ENCODE results near the gene ZBTB38. TPM values are rescaled to one million over a fixed set of nuclear protein-coding genes. Genes with fewer than 3 reads are reported as not detected.
A peak's percentile ranks its signal among the peaks of the same experiment; 100 is the strongest.

ZBTB38 gene
- total RNA-seq, 1 donor = 181 TPM

GRCh38 chr3:141380987-141381386, 12.7 kb downstream of the ZBTB38 start:
- H3K79me2 ChIP-seq (ENCODE audit: insufficient read depth, low read length) = peaks cover 68% of the 10 kb centered on the region
- TF ChIP-seq CTCF (IDR thresholded peaks at IDR 0.05; ENCODE audit: extremely low read depth, low read depth, low read length) = no peak

GRCh38 chr3:141382571-141382970, 14.3 kb downstream of the ZBTB38 start:
- Histone ChIP-seq H3K4me2 (ENCODE audit: insufficient read depth, low read length) (no peak overlapping the region), H3K4me3 (ENCODE audit: insufficient read depth, low read length) (no peak overlapping the region), H3K79me2 (ENCODE audit: insufficient read depth, low read length) (peaks cover 62% of the 10 kb centered on the region), H3K4me1 (ENCODE audit: insufficient read depth, low read length) (peaks cover 23% of the 10 kb centered on the region), H3K27ac (ENCODE audit: low read depth, low read length) (peak overlapping the region; percentile 82), H3K9me3 (ENCODE audit: low read depth, low read length) (no peaks in the 10 kb centered on the region), H4K20me1 (ENCODE audit: insufficient read depth, low read length) (no peaks in the 10 kb centered on the region), H3K27me3 (ENCODE audit: insufficient read depth, low read length) (no peaks in the 10 kb centered on the region), H2AFZ (ENCODE audit: low read length) (no peak overlapping the region), H3K36me3 (ENCODE audit: insufficient read depth, low read length) (peaks cover 64% of the 10 kb centered on the region)
- DNase-seq (ENCODE audit: insufficient read length, low spot score, missing footprints) = no peak
- no peak for TF ChIP-seq CTCF (IDR thresholded peaks at IDR 0.05; ENCODE audit: extremely low read depth, low read depth, low read length)

More at GRCh38 chr3:141380987-141381386, 12.7 kb downstream of the ZBTB38 start:
- Histone ChIP-seq H3K27ac (ENCODE audit: low read depth, low read length) (no peak overlapping the region), H3K36me3 (ENCODE audit: insufficient read depth, low read length) (peaks cover 68% of the 10 kb centered on the region), H3K4me2 (ENCODE audit: insufficient read depth, low read length) (no peak overlapping the region), H3K4me1 (ENCODE audit: insufficient read depth, low read length) (peaks cover 23% of the 10 kb centered on the region), H3K9me3 (ENCODE audit: low read depth, low read length) (no peaks in the 10 kb centered on the region), H4K20me1 (ENCODE audit: insufficient read depth, low read length) (no peaks in the 10 kb centered on the region), H3K4me3 (ENCODE audit: insufficient read depth, low read length) (no peak overlapping the region), H2AFZ (ENCODE audit: low read length) (no peak overlapping the region), H3K27me3 (ENCODE audit: insufficient read depth, low read length) (no peaks in the 10 kb centered on the region)
- no peak for DNase-seq (ENCODE audit: insufficient read length, low spot score, missing footprints)

- no peaks in the 10 kb centered on the region for H3K27me3 ChIP-seq (ENCODE audit: insufficient read depth, low read length)
- H2AFZ ChIP-seq (ENCODE audit: low read length) = peak overlapping the region; percentile 61
- DNase-seq (ENCODE audit: insufficient read length, low spot score, missing footprints) = no peak
- H3K4me1 ChIP-seq (ENCODE audit: insufficient read depth, low read length) = peaks cover 26% of the 10 kb centered on the region
- TF ChIP-seq CTCF (IDR thresholded peaks at IDR 0.05; ENCODE audit: extremely low read depth, low read depth, low read length) = no peak
- H3K27ac ChIP-seq (ENCODE audit: low read depth, low read length) = peak overlapping the region; percentile 82
- no peaks in the 10 kb centered on the region for H3K9me3 ChIP-seq (ENCODE audit: low read depth, low read length)
- no peaks in the 10 kb centered on the region for H4K20me1 ChIP-seq (ENCODE audit: insufficient read depth, low read length)
- peak overlapping the region; percentile 77 for H3K4me2 ChIP-seq (ENCODE audit: insufficient read depth, low read length)
- H3K36me3 ChIP-seq (ENCODE audit: insufficient read depth, low read length) = peaks cover 57% of the 10 kb centered on the region
- H3K79me2 ChIP-seq (ENCODE audit: insufficient read depth, low read length) = peaks cover 53% of the 10 kb centered on the region
- peak overlapping the region; percentile 53 for H3K4me3 ChIP-seq (ENCODE audit: insufficient read depth, low read length)
Measured at GRCh38 chr3:141383555-141384129, 15.3 kb downstream of the ZBTB38 start.

GRCh38 chr3:141384157-141384556, 15.9 kb downstream of the ZBTB38 start:
- peaks cover 31% of the 10 kb centered on the region for H3K4me1 ChIP-seq (ENCODE audit: insufficient read depth, low read length)
- H2AFZ ChIP-seq (ENCODE audit: low read length) = peak overlapping the region; percentile 61
- no peaks in the 10 kb centered on the region for H3K27me3 ChIP-seq (ENCODE audit: insufficient read depth, low read length)
- peaks cover 49% of the 10 kb centered on the region for H3K79me2 ChIP-seq (ENCODE audit: insufficient read depth, low read length)
- H3K9me3 ChIP-seq (ENCODE audit: low read depth, low read length) = no peaks in the 10 kb centered on the region
- TF ChIP-seq CTCF (IDR thresholded peaks at IDR 0.05; ENCODE audit: extremely low read depth, low read depth, low read length) = peak; percentile 7
- H4K20me1 ChIP-seq (ENCODE audit: insufficient read depth, low read length) = no peaks in the 10 kb centered on the region
- H3K4me3 ChIP-seq (ENCODE audit: insufficient read depth, low read length) = peak overlapping the region; percentile 53
- H3K36me3 ChIP-seq (ENCODE audit: insufficient read depth, low read length) = peaks cover 57% of the 10 kb centered on the region
- peak overlapping the region; percentile 82 for H3K27ac ChIP-seq (ENCODE audit: low read depth, low read length)
- DNase-seq (ENCODE audit: insufficient read length, low spot score, missing footprints) = no peak
- peak overlapping the region; percentile 77 for H3K4me2 ChIP-seq (ENCODE audit: insufficient read depth, low read length)
